ENCODE results near the gene UCP2. TPM values are rescaled to one million over a fixed set of nuclear protein-coding genes. Genes with fewer than 3 reads are reported as not detected.

Gene UCP2
- total RNA-seq, 1 donor: 243 TPM

- DNase-seq (ENCODE audit: low read depth in 2 of 3, low spot score in 2 of 3): no peak
These were observed 9.8 kb downstream of the UCP2 start for GRCh38 chr11:73972620-73973449.

GRCh38 chr11:73972187-73972586, 10.5 kb downstream of the UCP2 start:
- DNase-seq (ENCODE audit: low read depth in 2 of 3, low spot score in 2 of 3): no peak

GRCh38 chr11:73971175-73971719, 11.4 kb downstream of the UCP2 start:
- DNase-seq (ENCODE audit: low read depth in 2 of 3, low spot score in 2 of 3): no peak

- DNase-seq (ENCODE audit: low read depth in 2 of 3, low spot score in 2 of 3): peak in 1 of 3 donors; percentile 44
These were observed 12.4 kb downstream of the UCP2 start for GRCh38 chr11:73969991-73970800.

GRCh38 chr11:73969091-73969490, 13.6 kb downstream of the UCP2 start:
- no peak for DNase-seq (ENCODE audit: low read depth in 2 of 3, low spot score in 2 of 3)

GRCh38 chr11:73968356-73968966, 14.2 kb downstream of the UCP2 start:
- DNase-seq (ENCODE audit: low read depth in 2 of 3, low spot score in 2 of 3): no peak

- DNase-seq (ENCODE audit: low read depth in 2 of 3, low spot score in 2 of 3): no peak
These were observed 16.9 kb downstream of the UCP2 start for GRCh38 chr11:73965764-73966121.

- DNase-seq (ENCODE audit: low read depth in 2 of 3, low spot score in 2 of 3): no peak
These were observed 17.4 kb downstream of the UCP2 start for GRCh38 chr11:73965076-73965763.

- no peak for DNase-seq (ENCODE audit: low read depth in 2 of 3, low spot score in 2 of 3)
These were observed 18.8 kb downstream of the UCP2 start for GRCh38 chr11:73963861-73964260.

GRCh38 chr11:73962101-73962705, 20.4 kb downstream of the UCP2 start:
- no peak for DNase-seq (ENCODE audit: low read depth in 2 of 3, low spot score in 2 of 3)

- no peak for DNase-seq (ENCODE audit: low read depth in 2 of 3, low spot score in 2 of 3)
These were observed 21.3 kb downstream of the UCP2 start for GRCh38 chr11:73961321-73961720.

GRCh38 chr11:73958521-73959141, 24.0 kb downstream of the UCP2 start:
- DNase-seq (ENCODE audit: low read depth in 2 of 3, low spot score in 2 of 3): no peak

GRCh38 chr11:73957654-73958361, 24.8 kb downstream of the UCP2 start:
- no peak for DNase-seq (ENCODE audit: low read depth in 2 of 3, low spot score in 2 of 3)

- DNase-seq (ENCODE audit: low read depth in 2 of 3, low spot score in 2 of 3): no peak
These were observed 25.6 kb downstream of the UCP2 start for GRCh38 chr11:73956876-73957653.

GRCh38 chr11:73951797-73952196, 30.8 kb downstream of the UCP2 start:
- no peak for DNase-seq (ENCODE audit: low read depth in 2 of 3, low spot score in 2 of 3)

- DNase-seq (ENCODE audit: low read depth in 2 of 3, low spot score in 2 of 3): peak in 2 of 3 donors; percentile 38 to 63
These were observed 31.6 kb downstream of the UCP2 start, which contains the start of gene DNAJB13 for GRCh38 chr11:73950869-73951710. Gene DNAJB13 (plus strand): TSS chr11:73951026. CDS start chr11:73951070, 44 bp downstream.

GRCh38 chr11:73949912-73950311, 32.7 kb downstream of the UCP2 start:
- DNase-seq (ENCODE audit: low read depth in 2 of 3, low spot score in 2 of 3): no peak

All from hematopoietic multipotent progenitor cell (in vitro differentiated cells).